Mesenteric fat pad (tissue), 1 donor: ENCODE measurements around the gene OTUD7B. TPM values are rescaled to one million over a fixed set of nuclear protein-coding genes. Genes with fewer than 3 reads are reported as not detected.
"Not testable (repeated sequence)": the region's sequence is repeated elsewhere in the genome, so short reads cannot be mapped to it uniquely, and the experiment has no call there.

ENCODE experiments used
- DNase-seq: peaks from one replicate; pipeline ENCODE4 v3.0.0-alpha.2; 2020; ENCODE audit warnings: low spot score
- long read RNA-seq: library from polyadenylated mRNA; unstranded; transcript quantifications from one replicate; pipeline ENCODE4 v2.0.0, GENCODE V29; 2020
- total RNA-seq: library from RNA; stranded (reverse); fragmentation: NEBNext Ultra II Directional; extraction: Animal tissue kit (Norgen Biotek cat#: 25700); gene quantifications from one replicate; pipeline ENCODE4 v1.2.1, GENCODE V29; 2021
- donor health status: DM: yes; HTN: yes; CAD: no.

Gene OTUD7B
- 36.6 TPM for total RNA-seq
- long read RNA-seq, full-length matches to known transcripts = 1 of 9 reads
- long read RNA-seq, partial matches to known transcripts = 2 of 9 reads
- long read RNA-seq, other reads (novel, unspliced or antisense) = 6 of 9 reads

DNA sequence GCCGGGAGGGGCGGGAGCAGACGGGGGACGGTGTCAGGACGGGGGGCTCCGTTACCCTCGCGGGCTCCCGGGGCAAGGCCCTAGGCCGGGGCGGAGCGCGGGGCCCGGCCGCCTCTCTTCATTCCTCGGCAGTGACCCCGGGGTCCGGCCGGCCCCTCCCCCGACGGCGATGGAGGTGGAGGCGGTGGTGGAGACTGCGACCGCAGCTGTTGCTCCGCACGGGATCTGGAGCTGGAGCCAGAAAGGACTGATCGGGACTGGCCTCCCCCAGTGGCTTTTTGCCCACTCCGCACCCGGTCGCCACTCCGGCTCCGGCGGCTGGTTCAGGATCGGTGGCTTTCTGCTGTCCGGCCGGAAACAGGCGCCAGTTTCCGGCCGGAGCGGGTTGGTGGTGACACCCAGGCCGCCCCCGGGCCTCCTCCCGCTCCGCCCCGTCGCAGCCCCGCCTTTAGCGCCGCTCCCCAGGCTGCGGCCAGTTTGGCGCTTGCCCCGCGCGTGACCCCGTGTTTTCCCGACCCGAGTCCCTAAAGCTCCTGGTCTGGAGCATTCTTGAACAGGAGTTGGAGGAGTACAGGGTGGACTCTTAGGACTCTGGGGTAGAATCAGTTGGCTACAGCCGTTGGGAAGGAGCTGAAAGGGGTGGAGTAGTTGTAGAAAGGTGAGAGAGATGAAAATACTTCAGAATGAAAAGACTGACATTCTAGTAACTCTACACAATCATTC lies at the start of gene OTUD7B:
Gene OTUD7B, minus strand, starts transcription at position 334 of the 723 bp plus-strand sequence. CDS start 33,216 bp downstream, outside the sequence.
- DNase-seq = peak; percentile 96

- DNase-seq = no peak
These were observed 49.7 kb upstream of the OTUD7B start for GRCh38 chr1:150060260-150060659.

DNA sequence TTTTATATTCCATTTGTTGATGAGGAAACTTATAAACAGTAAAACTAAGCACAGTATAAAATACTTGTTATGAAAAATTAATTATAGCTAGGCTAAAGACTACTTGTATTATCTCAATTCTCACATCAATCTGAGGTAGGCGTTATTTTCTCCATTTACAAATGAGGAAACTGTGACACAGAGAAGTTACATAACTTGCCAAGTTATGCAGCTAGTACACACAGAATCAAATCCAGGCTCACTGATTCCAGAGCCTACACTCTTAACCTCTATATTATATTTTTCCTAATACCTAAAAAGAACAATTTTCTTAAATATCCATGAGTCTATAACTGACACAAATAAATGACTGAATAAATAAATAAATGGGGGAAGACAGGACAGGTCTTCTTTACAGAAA lies 45.9 kb upstream of the OTUD7B start:
- DNase-seq = no peak

- DNase-seq = not testable (repeated sequence)
These were observed 45.0 kb upstream of the OTUD7B start for GRCh38 chr1:150055507-150055906.

GRCh38 chr1:150053926-150054325 lies 43.4 kb upstream of the OTUD7B start:
- no peak for DNase-seq

- not testable (repeated sequence) for DNase-seq
These were observed 41.4 kb upstream of the OTUD7B start for GRCh38 chr1:150051905-150052412.

DNA sequence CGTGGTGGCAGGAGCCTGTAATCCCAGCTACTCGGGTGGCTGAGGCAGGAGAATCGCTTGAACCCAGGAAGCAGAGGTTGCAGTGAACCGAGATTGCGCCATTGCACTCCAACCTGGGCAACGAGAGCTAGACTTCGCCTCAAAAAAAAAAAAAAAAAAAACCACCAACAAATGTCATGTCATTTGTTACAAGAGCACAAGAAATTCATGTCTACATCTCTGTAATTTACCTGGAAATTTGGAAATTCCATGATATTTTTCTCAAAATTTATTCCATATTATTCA lies 40.5 kb upstream of the OTUD7B start:
- DNase-seq = no peak

DNA sequence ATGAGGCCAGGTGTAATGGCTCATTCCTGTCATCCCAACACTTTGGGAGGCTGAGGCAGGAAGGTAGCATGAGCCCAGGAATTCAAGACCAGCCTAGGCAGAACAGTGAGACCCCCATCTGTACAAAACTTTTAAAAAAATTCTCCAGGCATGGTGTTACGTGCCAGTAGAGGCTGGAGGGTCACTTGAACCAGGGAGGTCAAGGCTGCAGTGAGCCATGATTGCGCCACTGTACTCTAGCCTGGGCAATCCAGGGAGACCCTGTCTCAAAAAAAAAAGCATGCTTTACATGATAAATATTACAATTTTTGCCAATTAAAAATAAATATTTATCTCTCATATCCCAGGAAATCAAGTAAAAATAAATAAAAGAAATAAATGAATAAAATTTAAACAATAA lies 39.4 kb upstream of the OTUD7B start:
- no peak for DNase-seq

DNA sequence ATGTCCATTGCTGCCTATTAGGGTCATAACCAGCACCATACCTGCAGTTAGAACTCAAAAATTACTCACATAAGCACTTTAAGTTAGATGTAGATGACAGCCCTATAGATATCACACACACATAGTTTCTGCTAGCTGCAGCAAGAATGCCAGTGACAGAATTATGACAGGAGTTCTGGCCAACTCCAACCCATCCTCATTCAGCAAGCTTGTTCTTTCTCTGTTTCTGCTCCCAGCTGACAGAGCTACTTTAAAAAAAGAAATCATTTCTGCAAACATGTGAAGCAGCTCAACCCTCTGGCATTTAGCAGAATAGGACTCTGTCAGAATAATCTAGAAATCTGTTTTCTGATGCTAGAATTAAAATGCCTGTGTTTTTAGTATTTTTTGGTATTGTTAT lies 23.8 kb upstream of the OTUD7B start:
- no peak for DNase-seq

DNA sequence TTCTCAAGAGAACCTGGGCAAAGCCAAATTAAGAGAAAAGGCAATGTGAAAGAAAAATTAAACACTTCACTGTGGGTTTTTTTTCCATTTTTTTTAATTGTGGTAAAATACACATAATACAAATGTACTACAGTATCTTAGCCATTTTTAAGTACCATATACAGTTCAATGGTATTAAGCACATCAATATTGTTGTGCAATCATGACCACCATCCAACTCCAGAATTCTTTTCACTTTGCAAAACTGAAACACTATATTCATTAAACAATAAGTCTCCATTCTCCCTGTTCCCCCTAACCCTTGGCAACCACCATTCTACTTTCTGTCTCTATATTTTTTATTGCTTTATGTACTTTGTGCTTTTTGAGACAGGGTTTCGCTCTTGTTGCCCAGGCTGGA lies 17.8 kb upstream of the OTUD7B start:
- no peak for DNase-seq

GRCh38 chr1:150024156-150024555 lies 13.6 kb upstream of the OTUD7B start:
- DNase-seq = no peak

GRCh38 chr1:150022357-150022756 lies 11.8 kb upstream of the OTUD7B start:
- no peak for DNase-seq

DNA sequence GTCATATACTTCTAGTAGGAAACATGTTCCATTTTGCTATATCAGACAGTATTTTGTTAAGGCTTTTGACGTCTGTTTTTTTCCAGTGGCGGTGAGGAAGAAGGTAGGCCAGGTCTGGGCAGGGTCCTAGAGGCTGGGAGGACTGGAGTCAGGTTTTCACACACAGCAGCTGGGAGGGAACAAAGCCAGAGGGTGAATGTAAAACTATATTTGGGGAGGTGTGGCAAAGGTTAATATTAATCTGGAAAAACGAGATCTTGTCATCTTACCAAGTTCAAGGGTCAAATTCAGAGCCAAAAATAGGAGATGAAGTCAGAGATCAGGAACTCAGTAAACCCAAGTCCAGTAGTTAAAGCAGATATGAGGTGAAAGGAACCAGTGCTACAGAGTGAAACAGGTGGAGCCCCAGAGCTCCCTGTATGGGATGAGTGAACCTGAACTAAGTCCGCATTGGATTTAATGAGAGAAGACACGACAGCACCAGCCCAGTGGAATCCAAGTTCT lies 10.7 kb upstream of the OTUD7B start:
- no peak for DNase-seq

DNA sequence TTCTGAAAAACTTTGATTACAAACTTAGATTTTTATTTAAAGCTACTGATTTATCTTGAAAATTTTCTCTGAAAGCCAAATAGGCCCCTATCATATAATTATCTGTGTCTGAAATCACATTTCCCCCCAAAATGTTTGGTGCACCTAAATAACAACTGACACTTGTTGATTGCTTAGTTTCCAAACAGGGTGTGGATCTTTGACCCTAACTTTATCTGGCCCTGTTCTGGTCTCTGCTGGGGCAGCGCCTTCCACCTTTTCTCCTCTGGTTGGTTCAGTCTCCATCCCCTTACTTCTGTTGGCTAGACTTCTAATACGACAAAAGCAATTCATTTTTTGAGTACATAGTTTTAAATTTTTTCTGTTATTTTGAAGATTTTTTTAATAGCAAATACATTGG lies 10.2 kb upstream of the OTUD7B start:
- DNase-seq = no peak

DNA sequence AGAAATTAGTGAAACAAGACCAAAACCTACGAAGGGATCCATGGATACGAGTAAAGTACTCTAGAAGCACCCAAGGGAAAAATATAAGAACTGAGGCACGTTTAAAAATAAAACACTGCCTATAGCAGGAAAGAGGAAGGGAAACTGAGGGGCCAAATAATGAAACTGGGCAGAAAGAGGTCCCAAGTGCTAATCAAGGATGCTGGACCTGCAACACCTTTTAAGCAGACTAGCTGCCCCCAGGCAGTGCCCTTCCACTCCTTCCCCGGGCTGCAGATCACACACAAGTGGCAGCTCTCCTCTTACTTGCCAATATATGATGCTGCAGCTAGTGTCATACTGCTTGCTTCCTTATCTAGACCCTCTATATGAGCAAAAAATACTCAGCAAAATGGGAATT lies 7.6 kb upstream of the OTUD7B start:
- DNase-seq = no peak

DNA sequence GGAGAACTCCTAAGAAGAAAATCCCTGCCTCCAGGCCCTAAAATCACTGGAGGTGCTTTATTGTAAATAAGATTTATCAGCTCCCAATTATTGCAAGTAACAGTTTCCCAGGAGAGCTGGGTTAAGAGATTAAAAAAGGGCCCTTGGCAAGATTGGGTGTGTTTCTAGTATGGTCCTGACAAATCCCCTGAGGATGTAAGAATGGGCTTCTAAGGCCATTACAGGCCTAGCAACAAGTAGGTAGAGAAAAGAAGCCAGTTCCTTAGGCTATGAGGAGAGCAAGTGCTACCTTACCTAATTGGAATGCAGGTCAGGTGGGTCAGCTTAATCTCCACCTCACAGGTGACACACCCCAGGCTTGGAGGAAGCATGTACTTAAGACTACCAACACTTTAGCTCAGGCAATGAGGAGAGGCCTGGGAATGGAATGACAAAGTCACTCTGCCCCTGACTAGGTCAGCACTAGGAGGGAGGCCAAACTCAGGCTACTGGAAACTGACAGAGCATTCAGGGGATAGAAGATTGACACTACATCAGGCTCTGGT lies 6.8 kb upstream of the OTUD7B start:
- no peak for DNase-seq

- no peak for DNase-seq
These were observed 5.2 kb upstream of the OTUD7B start for GRCh38 chr1:150015651-150016131.

- DNase-seq = no peak
These were observed 2.1 kb upstream of the OTUD7B start for GRCh38 chr1:150012611-150013010.

GRCh38 chr1:150009604-150010392 lies 728 bp downstream of the OTUD7B start:
- no peak for DNase-seq

- no peak for DNase-seq
These were observed 1.8 kb downstream of the OTUD7B start for GRCh38 chr1:150008699-150009098.

DNA sequence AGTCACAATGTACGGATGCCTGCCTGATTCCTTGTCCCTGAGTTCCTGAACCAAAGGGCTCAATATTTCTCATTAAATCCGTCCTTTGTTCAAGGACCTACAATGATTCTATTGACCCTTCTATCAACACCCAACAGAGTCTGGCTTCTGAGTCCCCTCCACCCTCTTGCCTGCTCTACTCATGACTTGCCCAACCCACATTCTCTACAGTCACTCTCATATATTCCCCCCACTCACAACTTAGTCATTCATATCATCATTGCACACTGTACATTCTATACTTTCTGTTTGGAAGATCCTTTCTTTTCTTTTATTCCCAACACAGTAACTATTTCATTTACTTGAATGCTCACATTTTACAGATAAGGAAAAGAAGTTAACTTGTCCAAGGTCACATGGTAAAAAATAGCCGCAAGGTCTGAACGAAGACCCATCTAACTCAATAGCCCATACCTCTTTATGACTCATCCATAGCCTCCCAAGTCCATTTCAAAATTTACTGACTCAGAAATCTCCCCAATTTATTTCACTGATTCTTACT lies 3.6 kb downstream of the OTUD7B start:
- no peak for DNase-seq

DNA sequence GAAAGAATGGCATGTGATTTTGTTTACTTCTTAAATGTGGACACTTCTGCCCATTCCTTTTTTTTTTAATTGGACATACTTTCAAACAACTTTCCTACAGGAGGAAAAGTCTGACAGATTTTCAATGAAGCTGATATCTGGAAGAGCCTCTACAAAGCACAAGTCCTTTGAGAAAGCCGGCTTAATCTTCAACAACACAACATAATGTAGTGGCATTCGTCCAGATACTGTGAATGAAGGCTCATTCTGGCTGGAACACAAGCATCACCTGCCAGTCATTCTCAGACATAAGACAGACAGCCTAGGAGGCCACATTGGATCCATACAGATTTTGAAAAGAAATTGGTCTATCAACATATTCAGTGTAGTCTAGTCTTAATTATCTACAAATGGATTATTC lies 4.9 kb downstream of the OTUD7B start:
- no peak for DNase-seq
